WI38 (cell line): ENCODE measurements around the gene PTER.

Experiments
- H3K4me3 ChIP-seq: 2 replicates; pipeline ENCODE4 v1.5.1; 2011; ENCODE audit warnings: low read depth, mild to moderate bottlenecking, control low read depth, low read length
- TF ChIP-seq, protein P1 (sequence below): IDR thresholded peaks from 2 replicates; pipeline ENCODE4 v1.5.1; 2012; ENCODE audit warnings: low read depth, mild to moderate bottlenecking, control low read depth, low read length

Gene PTER

DNA sequence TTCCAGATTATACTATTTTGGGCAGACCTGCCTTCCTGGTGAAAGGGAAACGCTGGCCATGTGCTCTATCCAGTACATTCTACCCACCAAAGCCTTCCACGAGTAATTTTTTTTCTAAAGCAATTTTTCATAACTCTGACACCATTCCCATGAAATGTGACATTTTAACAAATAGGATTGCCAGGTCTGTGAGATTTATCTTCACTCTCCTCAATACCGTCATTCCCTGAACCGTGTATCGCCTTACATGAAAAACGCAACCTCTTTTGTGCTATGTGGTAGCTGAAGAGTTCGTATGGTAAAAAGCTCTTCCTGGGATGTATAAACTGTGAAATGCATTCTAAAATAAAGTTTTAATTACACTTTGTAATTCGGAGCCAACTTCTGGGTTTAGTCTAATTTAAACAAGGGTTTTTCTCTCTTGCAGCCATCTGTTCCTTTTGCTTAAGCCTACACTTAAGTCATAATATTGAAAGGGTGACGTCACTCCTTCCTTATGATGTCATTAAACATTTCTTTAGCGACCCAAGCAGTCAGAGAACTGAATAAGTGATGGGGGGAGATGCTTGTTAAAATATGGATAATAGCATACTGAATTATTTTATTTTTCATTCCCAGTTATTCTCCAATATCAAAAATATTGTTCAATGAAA lies 57.2 kb downstream of the PTER start:
- TF ChIP-seq, protein P1, sequence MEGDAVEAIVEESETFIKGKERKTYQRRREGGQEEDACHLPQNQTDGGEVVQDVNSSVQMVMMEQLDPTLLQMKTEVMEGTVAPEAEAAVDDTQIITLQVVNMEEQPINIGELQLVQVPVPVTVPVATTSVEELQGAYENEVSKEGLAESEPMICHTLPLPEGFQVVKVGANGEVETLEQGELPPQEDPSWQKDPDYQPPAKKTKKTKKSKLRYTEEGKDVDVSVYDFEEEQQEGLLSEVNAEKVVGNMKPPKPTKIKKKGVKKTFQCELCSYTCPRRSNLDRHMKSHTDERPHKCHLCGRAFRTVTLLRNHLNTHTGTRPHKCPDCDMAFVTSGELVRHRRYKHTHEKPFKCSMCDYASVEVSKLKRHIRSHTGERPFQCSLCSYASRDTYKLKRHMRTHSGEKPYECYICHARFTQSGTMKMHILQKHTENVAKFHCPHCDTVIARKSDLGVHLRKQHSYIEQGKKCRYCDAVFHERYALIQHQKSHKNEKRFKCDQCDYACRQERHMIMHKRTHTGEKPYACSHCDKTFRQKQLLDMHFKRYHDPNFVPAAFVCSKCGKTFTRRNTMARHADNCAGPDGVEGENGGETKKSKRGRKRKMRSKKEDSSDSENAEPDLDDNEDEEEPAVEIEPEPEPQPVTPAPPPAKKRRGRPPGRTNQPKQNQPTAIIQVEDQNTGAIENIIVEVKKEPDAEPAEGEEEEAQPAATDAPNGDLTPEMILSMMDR = no peak
- H3K4me3 ChIP-seq = no peak overlapping the region

DNA sequence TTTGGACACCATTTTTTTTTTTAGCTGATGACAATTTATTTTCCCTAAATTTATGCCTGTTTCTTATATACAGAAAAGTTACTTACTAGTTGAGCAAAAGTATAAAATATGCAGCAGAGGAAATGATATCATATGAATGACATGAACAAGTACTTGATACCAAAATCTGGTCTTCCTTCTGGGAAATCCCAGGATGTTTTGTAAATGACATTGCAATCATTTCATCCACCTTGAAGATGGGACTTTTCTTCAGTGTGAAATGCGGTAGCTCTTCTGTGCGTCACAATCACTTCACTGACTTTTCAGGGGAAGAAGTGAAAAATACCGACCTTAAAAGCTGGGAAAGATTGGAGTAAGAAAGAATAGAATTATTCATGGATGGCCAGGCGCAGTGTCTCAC lies 61.1 kb downstream of the PTER start:
- H3K4me3 ChIP-seq = no peak overlapping the region
- TF ChIP-seq, protein P1 = no peak

DNA sequence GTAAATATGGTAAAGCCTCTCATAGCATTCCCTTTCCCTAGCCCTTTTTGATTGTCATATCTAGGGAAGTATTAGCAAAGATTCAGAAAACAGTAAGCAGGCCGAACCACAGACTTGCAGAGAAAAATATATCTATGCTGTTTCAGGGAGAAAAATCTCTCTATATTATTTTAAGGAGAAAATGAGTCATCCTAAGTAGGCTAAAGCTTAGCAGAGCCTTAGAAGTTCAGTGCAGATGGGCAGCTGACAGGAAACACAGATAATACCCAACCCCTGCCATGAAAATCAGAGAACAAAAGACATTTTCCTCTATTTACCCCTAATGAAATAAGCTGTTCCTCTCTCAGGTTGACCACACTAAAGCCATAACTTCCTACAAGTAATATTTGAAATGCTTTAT lies 68.4 kb downstream of the PTER start:
- TF ChIP-seq, protein P1 = no peak
- H3K4me3 ChIP-seq = no peak overlapping the region

DNA sequence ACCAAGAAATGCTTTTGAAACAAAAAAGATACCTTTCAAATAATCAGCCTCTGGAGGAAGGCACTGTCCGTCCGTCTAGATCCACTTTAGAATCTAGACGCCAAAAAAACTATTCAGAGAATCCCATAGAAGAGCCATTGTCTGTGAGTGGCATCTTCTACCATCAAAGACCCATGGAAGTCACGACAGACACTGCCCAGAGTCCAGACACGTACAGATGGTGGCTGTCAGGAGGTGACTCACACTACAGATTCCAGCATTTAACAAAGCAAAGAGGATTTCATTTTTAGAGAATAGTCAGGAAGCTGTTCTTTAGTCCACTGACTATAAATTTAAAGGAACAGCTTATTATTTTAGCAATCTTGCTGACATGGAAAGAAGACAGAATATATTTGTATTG lies 73.2 kb downstream of the PTER start:
- no peak overlapping the region for H3K4me3 ChIP-seq
- TF ChIP-seq, protein P1 = no peak

DNA sequence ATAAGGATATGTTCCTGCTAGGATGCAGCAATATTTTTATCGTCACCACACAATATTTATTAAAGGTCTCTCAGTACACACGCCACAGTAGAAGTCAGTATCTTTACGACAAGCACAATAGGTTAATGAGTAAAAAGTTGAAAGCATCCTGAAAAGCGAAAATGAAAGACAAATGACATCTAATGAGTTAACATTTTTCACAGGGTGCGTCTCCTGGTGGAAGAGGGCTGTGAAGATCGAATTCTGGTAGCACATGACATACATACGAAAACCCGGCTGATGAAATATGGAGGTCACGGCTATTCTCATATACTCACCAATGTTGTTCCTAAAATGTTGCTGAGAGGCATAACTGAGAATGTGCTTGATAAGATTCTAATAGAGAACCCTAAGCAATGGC lies 74.0 kb downstream of the PTER start:
- H3K4me3 ChIP-seq = no peak overlapping the region
- TF ChIP-seq, protein P1 = no peak

DNA sequence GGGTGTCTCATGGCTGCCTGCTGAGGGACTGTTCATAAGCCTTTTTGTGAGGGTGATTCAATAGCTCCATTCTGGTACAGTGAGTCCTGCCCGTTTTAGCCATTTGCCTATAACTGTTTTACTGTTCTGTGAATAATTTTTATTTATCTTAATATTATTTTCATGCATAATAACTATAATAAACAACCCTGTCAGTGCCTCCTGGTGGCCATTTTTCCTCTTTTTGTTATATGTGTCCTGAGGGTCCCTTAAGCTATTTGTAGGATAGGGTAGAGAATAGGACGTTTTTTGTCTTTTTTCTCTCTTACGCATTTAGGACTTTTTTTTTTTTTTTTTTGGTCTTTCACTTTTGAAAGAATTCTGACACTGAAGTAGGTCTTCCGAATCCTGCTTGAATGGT lies 82.0 kb downstream of the PTER start:
- TF ChIP-seq, protein P1 = no peak
- no peak overlapping the region for H3K4me3 ChIP-seq

DNA sequence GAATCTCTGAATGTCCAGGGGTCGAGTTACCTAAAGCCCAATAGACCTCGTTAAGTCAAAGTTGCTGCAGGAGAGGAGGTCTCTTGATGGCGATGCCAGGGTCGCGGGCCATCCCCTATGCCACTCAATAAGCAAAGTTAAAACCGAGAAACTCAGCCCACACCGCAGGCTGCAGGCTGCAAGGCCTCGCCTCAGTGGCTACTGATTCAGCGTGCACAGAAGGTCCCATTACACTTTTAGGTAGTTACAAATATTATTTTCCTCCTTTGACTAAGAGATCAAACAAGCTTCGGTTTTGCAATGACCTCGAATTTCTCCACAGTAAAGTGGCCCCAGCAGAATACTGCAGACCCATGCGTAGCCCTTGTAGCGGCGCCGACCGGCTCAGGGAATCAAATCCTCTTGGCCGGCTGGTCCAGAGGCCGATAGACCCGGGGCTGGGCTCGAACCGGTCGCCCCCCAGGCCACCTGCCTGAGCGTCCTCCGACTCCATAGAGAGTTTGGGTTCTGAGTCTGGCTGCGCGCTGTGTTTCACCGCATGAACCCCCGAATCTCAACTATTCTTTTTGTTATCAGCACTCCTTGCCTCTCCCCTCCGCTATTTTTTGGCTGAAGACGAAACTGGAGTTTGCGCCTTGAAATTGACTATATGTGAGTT lies 82.6 kb downstream of the PTER start:
- TF ChIP-seq, protein P1 = no peak
- H3K4me3 ChIP-seq = no peak overlapping the region
